T follicular helper cell (primary cell): ENCODE data around the gene MSMP.

Source experiments
- DNase-seq: peaks from one replicate; pipeline ENCODE4 v3.0.0-alpha.2; 2020; ENCODE audit warnings: low read depth

The MSMP gene

DNA sequence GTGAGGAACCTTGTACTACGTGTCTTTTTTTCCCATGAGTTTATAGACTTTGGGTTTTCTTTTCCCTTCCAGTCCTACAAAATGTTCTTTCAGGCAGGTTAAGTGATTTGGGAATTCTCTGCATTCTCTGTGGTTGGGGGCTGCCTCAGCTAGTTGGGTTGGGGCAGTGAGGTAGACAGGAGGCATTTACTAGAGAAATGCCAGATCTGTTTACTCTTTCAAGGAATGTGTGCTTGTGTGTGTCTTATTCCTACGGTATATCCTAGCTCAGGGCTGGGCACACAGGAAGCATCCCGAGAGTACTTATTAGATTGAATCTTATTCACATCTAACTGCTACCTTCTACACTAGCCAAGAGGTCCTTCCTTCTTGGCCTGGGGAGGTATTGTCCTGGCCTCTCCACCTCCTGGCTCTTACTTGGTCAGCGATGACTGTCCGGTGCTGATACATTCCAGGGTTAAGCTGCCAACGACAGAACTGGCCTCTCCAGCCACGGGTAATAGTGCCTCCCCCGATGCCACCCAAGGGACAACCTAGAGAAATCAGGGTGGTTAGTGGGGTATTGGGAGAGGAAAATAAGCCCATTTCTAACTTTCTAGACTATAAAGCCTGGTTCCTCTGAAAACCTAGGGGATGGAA, 10.1 kb downstream of the MSMP start:
- DNase-seq = no peak

DNA sequence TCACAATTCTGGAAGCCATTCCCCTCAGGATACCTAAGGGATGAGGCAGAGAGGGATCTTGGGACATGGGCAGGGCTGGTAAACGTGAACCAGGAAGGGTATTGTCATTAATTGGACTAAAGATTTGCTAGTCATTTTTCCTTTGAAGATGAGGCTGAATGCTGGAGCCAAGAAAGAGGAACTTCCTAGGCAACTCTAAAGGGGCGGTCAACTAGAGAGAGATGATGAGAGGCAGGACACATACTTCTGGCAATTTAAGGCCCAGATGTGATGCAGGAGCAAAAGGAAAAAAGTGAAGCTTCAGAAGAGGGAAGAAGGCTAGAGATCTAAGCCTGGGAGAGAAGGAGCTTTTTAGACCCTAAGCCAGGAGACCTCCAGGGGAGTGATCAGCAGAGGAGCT, 10.6 kb downstream of the MSMP start:
- no peak for DNase-seq

DNA sequence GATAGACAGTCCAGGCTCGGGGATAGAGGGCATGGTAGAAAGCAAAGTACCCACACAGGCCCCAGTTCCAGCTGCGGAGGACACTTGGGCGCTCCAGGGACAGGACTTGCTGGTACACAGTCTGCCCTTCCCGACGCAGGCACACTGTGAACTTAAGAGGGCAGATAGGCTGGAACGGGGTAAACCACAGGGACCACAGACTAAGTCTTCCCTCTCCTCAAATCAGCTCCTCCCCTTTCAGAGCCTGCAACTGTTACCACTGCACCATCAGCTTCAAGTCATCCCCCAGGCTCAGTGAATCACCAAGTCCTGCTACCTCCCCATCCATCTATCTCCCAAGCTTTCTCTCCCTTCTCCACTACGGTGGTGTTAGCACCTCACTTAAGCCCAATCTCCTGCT, 12.3 kb downstream of the MSMP start:
- no peak for DNase-seq

DNA sequence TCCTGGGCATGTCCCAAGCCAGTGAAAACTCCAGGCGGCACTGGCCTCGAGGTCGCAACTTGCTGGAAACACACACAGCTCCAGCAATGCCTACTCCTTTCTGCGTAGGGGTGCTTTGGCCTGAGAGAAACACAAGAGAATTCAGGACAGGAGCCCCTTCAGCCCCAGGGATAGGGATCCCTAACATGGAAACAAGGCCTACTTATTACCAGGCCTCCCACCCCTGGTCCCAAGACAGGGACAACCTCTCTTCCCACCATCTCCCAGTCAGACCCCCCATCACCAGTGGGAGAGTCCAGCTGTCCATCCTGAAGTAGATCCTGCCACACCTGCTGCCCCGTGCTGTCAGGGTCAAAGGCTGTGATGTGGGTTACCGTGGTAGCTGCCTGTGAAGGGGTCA, 13.8 kb downstream of the MSMP start:
- DNase-seq = no peak

- no peak for DNase-seq
These were observed 15.2 kb downstream of the MSMP start for GRCh38 chr9:35738924-35739323.

DNA sequence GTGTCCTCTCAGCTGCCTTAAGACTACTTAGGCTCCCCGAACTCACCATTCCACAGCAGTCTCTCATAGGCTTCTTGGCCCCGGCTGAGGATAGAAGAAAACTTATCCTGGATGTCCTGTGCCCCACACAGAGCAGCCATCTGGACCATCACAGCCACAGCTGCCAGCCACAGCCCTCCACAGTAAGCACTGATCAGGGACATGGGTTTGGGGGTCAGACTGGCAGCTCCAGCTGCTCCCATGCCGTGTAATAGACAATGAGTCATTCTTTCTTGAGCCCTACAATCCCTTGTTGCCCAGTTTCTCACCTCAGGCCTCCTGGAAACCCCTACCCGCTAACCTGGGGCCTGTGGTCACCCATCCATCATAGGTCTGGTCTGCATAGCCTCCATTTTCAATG, 15.9 kb downstream of the MSMP start:
- DNase-seq = no peak

GRCh38 chr9:35737143-35737542, 16.9 kb downstream of the MSMP start:
- DNase-seq = no peak

- peak; percentile 59 for DNase-seq
These were observed 17.9 kb downstream of the MSMP start for GRCh38 chr9:35736201-35736633.

- no peak for DNase-seq
These were observed 20.0 kb downstream of the MSMP start for GRCh38 chr9:35734096-35734495.

DNA sequence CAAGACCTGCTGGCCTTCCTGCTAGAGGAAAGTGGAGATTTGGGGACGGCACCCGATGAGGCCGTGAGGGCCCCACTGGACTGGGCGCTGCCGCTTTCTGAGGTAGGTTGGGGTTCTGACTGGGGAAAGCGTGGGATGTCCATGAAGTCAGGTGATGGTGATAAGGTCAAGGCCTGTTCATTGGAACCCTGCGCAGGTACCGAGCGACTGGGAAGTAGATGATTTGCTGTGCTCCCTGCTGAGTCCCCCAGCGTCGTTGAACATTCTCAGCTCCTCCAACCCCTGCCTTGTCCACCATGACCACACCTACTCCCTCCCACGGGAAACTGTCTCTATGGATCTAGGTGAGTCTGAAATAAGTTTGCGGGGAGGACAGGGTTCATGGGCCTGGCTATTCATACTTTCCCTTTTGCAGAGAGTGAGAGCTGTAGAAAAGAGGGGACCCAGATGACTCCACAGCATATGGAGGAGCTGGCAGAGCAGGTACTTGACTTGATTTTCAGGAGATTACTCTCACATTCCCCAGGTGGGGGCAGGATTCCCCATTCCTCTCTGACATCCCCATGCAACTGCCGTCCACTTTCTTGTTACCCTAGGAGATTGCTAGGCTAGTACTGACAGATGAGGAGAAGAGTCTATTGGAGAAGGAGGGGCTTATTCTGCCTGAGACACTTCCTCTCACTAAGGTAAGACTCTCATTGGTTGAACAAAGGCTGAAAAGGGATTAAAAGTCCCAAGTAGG, 21.1 kb downstream of the MSMP start:
- DNase-seq = no peak

DNA sequence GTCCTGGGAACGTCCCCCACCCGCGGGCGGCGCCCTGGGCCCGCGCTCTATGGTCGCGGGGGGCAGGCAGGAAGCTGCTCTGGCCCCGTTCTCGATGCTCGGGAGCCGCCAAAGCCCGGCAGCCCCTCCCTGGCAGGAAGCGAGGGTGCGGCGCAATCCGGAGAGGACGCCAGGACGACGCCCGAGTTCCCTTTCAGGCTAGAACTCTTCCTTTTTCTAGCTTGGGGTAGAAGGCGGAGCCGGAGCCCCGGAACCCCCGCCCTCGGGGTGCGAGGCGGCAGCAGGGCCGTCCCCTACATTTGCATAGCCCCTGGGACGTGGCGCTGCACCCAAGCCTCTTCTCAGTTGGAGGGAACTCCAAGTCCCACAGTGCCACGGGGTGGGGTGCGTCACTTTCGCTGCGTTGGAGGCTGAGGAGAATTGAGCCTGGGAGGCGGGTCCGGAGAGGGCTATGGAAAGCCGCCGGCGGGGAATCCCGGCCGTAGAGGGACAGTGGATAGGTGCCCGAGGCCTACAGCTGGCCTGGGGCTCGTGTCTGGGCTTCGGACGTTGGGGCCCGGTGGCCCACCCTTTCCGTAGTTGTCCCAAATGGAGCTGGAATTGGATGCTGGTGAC, 21.8 kb downstream of the MSMP start, which contains the start of the genes CREB3 and TLN1:
CREB3 (plus strand) TSS at position 482 of the 615 bp plus-strand sequence; CDS start at position 589, 107 bp downstream.
TLN1 (minus strand) TSS at position 11 of the 615 bp plus-strand sequence. CDS start 6,501 bp downstream, outside the sequence.
- peak; percentile 93 for DNase-seq

DNA sequence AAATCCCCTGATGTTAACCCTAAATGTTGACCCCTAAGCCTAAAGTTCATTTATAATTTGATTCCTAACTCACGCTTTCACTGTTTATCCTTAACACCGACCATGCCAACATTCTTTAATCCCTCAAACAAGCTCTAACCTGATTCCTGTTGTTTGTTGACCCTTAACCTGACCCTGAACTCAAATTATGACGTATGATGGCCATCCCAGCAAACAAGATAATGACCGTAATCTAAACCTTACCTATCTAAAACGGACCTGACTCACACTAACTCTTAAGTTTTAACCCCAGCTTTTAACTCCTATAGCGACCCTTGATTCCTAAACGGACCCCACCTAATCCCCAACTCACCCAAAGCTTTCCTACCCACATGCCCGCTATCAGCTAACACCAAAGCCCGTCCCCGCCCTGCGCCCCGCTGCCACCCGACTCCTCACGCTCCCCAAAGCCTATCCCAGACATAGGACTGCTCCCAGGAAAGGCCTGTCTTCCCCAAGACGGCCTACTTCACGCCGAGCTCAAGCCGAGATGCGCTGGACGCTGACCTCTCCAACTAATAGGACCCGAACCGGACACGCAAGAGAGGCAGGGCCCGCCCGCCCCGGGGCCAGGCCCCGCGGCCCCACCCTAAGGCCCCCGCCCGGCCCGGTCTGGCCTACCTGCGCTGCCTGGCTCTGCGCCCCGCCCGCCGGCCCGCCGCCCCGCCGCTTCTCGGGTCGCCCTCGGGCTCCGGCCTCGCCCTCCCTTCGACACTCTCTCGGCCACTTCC, 22.5 kb downstream of the MSMP start:
- DNase-seq = no peak

- DNase-seq = no peak
These were observed 23.6 kb downstream of the MSMP start for GRCh38 chr9:35730486-35730854.

GRCh38 chr9:35729700-35730485, 24.2 kb downstream of the MSMP start:
- DNase-seq = no peak

GRCh38 chr9:35729101-35729500, 25.0 kb downstream of the MSMP start:
- DNase-seq = no peak

- DNase-seq = no peak
These were observed 25.8 kb downstream of the MSMP start for GRCh38 chr9:35728041-35728971.

DNA sequence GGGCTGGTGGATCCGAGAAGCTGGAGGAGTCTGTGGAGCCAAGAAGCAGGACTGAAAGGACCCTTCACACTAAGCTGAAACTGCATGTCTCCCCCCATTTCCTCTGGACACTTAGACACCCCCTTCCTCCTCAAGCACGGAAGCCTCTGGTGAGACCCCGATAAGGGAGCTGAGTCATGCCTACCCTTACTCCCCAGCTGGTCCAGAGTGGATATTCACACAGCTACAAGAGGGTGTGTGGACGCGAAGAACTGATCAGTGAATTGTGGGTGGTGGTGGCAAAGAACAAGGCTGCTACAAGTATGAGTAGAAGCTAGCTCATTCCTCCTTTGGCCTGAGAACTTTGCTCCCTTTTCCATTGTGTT, 26.4 kb downstream of the MSMP start:
- DNase-seq = no peak

GRCh38 chr9:35726931-35727330, 27.1 kb downstream of the MSMP start:
- no peak for DNase-seq

- no peak for DNase-seq
These were observed 28.7 kb downstream of the MSMP start for GRCh38 chr9:35725362-35725761.

- DNase-seq = no peak
These were observed 30.2 kb downstream of the MSMP start for GRCh38 chr9:35723908-35724307.
